ENCODE results near the gene DENND2D. TPM values are rescaled to one million over a fixed set of nuclear protein-coding genes. Genes with fewer than 3 reads are reported as not detected.

The DENND2D gene
- total and polyA plus RNA-seq, 10 of the 15 experiments (the other 5 are each of a cell fraction or from before 2014, with no cell fraction given) = 149 to 375 (median 172) TPM

GRCh38 chr1:111139956-111140679 is 60.3 kb downstream of the DENND2D start, which contains the start of the genes CEPT1 and DRAM2 (continued):
- TF ChIP-seq, protein P1, sequence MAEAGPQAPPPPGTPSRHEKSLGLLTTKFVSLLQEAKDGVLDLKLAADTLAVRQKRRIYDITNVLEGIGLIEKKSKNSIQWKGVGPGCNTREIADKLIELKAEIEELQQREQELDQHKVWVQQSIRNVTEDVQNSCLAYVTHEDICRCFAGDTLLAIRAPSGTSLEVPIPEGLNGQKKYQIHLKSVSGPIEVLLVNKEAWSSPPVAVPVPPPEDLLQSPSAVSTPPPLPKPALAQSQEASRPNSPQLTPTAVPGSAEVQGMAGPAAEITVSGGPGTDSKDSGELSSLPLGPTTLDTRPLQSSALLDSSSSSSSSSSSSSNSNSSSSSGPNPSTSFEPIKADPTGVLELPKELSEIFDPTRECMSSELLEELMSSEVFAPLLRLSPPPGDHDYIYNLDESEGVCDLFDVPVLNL (IDR thresholded peaks at IDR 0.05; ENCODE audit: low read depth, low read length) = peak; percentile 42; the same call in 1 of the 2 replicates
- TF ChIP-seq, protein P2, sequence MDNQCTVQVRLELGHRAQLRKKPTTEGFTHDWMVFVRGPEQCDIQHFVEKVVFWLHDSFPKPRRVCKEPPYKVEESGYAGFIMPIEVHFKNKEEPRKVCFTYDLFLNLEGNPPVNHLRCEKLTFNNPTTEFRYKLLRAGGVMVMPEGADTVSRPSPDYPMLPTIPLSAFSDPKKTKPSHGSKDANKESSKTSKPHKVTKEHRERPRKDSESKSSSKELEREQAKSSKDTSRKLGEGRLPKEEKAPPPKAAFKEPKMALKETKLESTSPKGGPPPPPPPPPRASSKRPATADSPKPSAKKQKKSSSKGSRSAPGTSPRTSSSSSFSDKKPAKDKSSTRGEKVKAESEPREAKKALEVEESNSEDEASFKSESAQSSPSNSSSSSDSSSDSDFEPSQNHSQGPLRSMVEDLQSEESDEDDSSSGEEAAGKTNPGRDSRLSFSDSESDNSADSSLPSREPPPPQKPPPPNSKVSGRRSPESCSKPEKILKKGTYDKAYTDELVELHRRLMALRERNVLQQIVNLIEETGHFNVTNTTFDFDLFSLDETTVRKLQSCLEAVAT (IDR thresholded peaks at IDR 0.05) = peak; percentile 43; the same call in 1 of the 2 replicates
- TF ChIP-seq, protein P3, sequence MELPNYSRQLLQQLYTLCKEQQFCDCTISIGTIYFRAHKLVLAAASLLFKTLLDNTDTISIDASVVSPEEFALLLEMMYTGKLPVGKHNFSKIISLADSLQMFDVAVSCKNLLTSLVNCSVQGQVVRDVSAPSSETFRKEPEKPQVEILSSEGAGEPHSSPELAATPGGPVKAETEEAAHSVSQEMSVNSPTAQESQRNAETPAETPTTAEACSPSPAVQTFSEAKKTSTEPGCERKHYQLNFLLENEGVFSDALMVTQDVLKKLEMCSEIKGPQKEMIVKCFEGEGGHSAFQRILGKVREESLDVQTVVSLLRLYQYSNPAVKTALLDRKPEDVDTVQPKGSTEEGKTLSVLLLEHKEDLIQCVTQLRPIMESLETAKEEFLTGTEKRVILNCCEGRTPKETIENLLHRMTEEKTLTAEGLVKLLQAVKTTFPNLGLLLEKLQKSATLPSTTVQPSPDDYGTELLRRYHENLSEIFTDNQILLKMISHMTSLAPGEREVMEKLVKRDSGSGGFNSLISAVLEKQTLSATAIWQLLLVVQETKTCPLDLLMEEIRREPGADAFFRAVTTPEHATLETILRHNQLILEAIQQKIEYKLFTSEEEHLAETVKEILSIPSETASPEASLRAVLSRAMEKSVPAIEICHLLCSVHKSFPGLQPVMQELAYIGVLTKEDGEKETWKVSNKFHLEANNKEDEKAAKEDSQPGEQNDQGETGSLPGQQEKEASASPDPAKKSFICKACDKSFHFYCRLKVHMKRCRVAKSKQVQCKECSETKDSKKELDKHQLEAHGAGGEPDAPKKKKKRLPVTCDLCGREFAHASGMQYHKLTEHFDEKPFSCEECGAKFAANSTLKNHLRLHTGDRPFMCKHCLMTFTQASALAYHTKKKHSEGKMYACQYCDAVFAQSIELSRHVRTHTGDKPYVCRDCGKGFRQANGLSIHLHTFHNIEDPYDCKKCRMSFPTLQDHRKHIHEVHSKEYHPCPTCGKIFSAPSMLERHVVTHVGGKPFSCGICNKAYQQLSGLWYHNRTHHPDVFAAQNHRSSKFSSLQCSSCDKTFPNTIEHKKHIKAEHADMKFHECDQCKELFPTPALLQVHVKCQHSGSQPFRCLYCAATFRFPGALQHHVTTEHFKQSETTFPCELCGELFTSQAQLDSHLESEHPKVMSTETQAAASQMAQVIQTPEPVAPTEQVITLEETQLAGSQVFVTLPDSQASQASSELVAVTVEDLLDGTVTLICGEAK (IDR thresholded peaks at IDR 0.05; ENCODE audit: borderline replicate concordance) = no peak
- no peak for TF ChIP-seq CHD4 (IDR thresholded peaks at IDR 0.05)
- no peak for TF ChIP-seq FOS (IDR thresholded peaks at IDR 0.05; ENCODE audit: borderline replicate concordance, extremely low read depth, insufficient read length)
- no peak for TF ChIP-seq ZNF24 (IDR thresholded peaks at IDR 0.05)
- TF ChIP-seq ZNF217 (IDR thresholded peaks at IDR 0.05) = no peak
- TF ChIP-seq IKZF1 (conservative IDR thresholded peaks at IDR 0.05) = peak; percentile 47
- TF ChIP-seq, protein P4, sequence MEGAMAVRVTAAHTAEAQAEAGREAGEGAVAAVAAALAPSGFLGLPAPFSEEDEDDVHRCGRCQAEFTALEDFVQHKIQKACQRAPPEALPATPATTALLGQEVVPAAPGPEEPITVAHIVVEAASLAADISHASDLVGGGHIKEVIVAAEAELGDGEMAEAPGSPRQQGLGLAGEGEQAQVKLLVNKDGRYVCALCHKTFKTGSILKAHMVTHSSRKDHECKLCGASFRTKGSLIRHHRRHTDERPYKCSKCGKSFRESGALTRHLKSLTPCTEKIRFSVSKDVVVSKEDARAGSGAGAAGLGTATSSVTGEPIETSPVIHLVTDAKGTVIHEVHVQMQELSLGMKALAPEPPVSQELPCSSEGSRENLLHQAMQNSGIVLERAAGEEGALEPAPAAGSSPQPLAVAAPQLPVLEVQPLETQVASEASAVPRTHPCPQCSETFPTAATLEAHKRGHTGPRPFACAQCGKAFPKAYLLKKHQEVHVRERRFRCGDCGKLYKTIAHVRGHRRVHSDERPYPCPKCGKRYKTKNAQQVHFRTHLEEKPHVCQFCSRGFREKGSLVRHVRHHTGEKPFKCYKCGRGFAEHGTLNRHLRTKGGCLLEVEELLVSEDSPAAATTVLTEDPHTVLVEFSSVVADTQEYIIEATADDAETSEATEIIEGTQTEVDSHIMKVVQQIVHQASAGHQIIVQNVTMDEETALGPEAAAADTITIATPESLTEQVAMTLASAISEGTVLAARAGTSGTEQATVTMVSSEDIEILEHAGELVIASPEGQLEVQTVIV (IDR thresholded peaks at IDR 0.05; ENCODE audit: borderline replicate concordance, partially characterized antibody) = peak; percentile 99
- TF ChIP-seq TCF12 (IDR thresholded peaks at IDR 0.05; ENCODE audit: low read depth, low read length) = no peak
- no peak for TF ChIP-seq ETV6 (conservative IDR thresholded peaks at IDR 0.05 in 1 of 2, IDR thresholded peaks at IDR 0.05 in 1 of 2; ENCODE audit: borderline replicate concordance in 1 of 2, low read depth in 1 of 2)
- TF ChIP-seq CBX3 (IDR thresholded peaks at IDR 0.05; ENCODE audit: borderline replicate concordance, low read depth) = no peak
- TF ChIP-seq MEF2B (IDR thresholded peaks at IDR 0.05; ENCODE audit: partially characterized antibody, poor library complexity, severe bottlenecking) = no peak
- TF ChIP-seq NFYA (IDR thresholded peaks at IDR 0.05; ENCODE audit: borderline replicate concordance, low read depth, low read length) = no peak
- no peak for TF ChIP-seq PAX8 (IDR thresholded peaks at IDR 0.05)
- TF ChIP-seq, protein P5, sequence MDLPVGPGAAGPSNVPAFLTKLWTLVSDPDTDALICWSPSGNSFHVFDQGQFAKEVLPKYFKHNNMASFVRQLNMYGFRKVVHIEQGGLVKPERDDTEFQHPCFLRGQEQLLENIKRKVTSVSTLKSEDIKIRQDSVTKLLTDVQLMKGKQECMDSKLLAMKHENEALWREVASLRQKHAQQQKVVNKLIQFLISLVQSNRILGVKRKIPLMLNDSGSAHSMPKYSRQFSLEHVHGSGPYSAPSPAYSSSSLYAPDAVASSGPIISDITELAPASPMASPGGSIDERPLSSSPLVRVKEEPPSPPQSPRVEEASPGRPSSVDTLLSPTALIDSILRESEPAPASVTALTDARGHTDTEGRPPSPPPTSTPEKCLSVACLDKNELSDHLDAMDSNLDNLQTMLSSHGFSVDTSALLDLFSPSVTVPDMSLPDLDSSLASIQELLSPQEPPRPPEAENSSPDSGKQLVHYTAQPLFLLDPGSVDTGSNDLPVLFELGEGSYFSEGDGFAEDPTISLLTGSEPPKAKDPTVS (IDR thresholded peaks at IDR 0.05; ENCODE audit: low read depth, low read length) = no peak
- peak; percentile 24; the same call in 1 of the 2 replicates for TF ChIP-seq HCFC1 (IDR thresholded peaks at IDR 0.05; ENCODE audit: low read length)
